ENCODE measurements around the gene MSL3. TPM values are rescaled to one million over a fixed set of nuclear protein-coding genes. Genes with fewer than 3 reads are reported as not detected.

The MSL3 gene
- total RNA-seq, 1 donor from 2014 or later, result 29.2 TPM

DNA sequence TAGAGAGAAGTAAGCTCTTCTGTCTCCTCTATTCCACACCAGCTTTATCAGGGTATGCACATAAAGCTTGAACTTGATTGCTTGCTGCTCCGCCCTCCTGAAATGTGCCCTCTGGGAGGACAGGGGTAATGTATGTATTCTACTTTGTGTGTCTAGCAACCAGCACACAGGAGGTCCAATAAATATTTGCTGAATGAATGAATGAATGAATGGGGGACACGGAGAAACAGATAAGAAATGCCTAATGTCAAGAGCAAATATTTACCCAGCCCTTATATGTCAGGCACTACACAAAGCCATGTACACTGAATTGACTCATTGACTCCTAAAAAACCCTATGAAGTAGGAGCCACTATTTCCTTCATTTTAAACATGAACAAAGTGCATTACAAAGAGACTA, 2.3 kb upstream of the MSL3 start:
- no peaks in the 10 kb centered on the region for H4K20me1 ChIP-seq (ENCODE audit: insufficient read depth, low read length)
- no peak overlapping the region for H3K9ac ChIP-seq (ENCODE audit: low read length)
- H3K4me3 ChIP-seq (ENCODE audit: insufficient read depth, low read depth, low read length), result no peak overlapping the region
- Mint-ChIP-seq H3K9me3 (ENCODE audit: unreplicated experiment) (no peaks in the 10 kb centered on the region), H3K4me3 (ENCODE audit: unreplicated experiment) (no peak overlapping the region), H3K27ac (ENCODE audit: unreplicated experiment) (no peak overlapping the region), H3K27me3 (ENCODE audit: low read depth, unreplicated experiment) (no peaks in the 10 kb centered on the region), H3K36me3 (ENCODE audit: low read depth, unreplicated experiment) (no peaks in the 10 kb centered on the region), H3K4me1 (ENCODE audit: low read depth, unreplicated experiment) (no peaks in the 10 kb centered on the region)
- peaks cover 4% of the 10 kb centered on the region for H3K4me1 ChIP-seq (ENCODE audit: insufficient read depth, low read length)
- H3K4me2 ChIP-seq (ENCODE audit: low read length), result no peak overlapping the region
- H3K79me2 ChIP-seq (ENCODE audit: insufficient read depth, low read length), result peaks cover 7% of the 10 kb centered on the region
- TF ChIP-seq CTCF (IDR thresholded peaks at IDR 0.05; ENCODE audit: insufficient read depth, low read depth, low read length) (no peak), EZH2 (IDR thresholded peaks at IDR 0.05; ENCODE audit: insufficient read depth, low read length) (no peak)
- H3K36me3 ChIP-seq (ENCODE audit: insufficient read depth, low read length), result no peaks in the 10 kb centered on the region
- FAIRE-seq, result no peak
- H2AFZ ChIP-seq (ENCODE audit: low read depth, low read length), result no peak overlapping the region
- DNase-seq (ENCODE audit: low read depth), result no peak
- no peak overlapping the region for H3K27ac ChIP-seq (ENCODE audit: low read depth, low read length)
- H3K27me3 ChIP-seq (ENCODE audit: insufficient read depth, low read length), result no peaks in the 10 kb centered on the region
- H3K9me3 ChIP-seq (ENCODE audit: insufficient read depth, low read depth, low read length), result no peaks in the 10 kb centered on the region

DNA sequence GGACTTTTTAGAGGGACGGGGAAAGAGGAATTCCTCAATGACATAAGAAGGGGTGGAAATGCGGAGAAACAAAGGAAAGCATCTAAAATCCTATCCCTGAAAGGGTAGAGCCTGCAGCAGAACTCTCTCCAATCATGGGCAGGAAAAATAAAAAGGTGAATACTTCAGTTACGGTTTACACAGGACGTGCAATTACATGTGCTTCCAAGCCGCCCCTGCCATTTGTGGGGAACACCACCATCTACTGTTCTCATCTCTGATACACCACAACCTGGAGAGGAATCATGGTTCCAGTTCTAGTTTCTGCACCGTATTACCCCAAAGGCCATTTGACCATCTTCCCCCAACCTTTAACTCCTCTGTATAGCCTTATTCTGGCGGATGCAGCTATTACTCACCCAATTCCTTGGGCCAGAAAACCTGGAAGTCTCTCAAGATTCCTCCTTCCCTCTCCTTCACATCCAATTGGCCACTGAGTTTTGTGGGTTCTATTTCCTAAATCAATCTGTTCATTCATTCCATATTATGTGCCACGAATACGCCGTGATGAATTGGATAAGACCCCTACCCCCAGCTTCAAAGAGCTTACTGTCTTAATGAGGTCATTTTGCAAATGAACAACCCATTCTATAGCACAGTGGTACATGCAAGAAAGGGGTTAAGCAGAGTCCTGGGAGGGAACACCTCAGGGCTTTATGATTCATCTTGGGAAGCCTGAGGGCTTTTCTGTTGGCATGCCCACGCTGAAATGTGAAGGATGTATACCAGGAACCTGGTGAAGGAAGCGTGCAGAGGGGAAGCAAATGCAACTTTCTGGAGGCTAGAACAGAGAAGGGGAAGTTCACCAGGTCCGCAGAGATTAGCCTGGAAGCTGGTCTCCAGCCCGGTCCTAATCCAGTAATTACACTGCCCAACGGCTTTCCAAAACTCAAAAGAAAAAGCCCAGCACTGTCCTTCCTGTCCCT, 1.4 kb upstream of the MSL3 start:
- DNase-seq (ENCODE audit: low read depth) (peak; percentile 19), FAIRE-seq (peak; percentile 37)
- H3K36me3 ChIP-seq (ENCODE audit: insufficient read depth, low read length), result peaks cover 5% of the 10 kb centered on the region
- H3K4me1 ChIP-seq (ENCODE audit: insufficient read depth, low read length), result peaks cover 4% of the 10 kb centered on the region
- no peaks in the 10 kb centered on the region for H3K36me3 Mint-ChIP-seq (ENCODE audit: low read depth, unreplicated experiment)
- H3K4me1 Mint-ChIP-seq (ENCODE audit: low read depth, unreplicated experiment), result no peaks in the 10 kb centered on the region
- TF ChIP-seq CTCF (IDR thresholded peaks at IDR 0.05; ENCODE audit: insufficient read depth, low read depth, low read length) (no peak), EZH2 (IDR thresholded peaks at IDR 0.05; ENCODE audit: insufficient read depth, low read length) (no peak)
- H4K20me1 ChIP-seq (ENCODE audit: insufficient read depth, low read length), result no peaks in the 10 kb centered on the region
- H3K4me2 ChIP-seq (ENCODE audit: low read length), result peak overlapping the region; percentile 83
- H3K9ac ChIP-seq (ENCODE audit: low read length), result peak overlapping the region; percentile 74
- no peaks in the 10 kb centered on the region for H3K27me3 ChIP-seq (ENCODE audit: insufficient read depth, low read length)
- no peak overlapping the region for H3K4me3 ChIP-seq (ENCODE audit: insufficient read depth, low read depth, low read length)
- no peak overlapping the region for H3K27ac Mint-ChIP-seq (ENCODE audit: unreplicated experiment)
- H2AFZ ChIP-seq (ENCODE audit: low read depth, low read length), result peak overlapping the region; percentile 66
- peaks cover 11% of the 10 kb centered on the region for H3K79me2 ChIP-seq (ENCODE audit: insufficient read depth, low read length)
- H3K4me3 Mint-ChIP-seq (ENCODE audit: unreplicated experiment), result peak overlapping the region; percentile 67
- no peak overlapping the region for H3K27ac ChIP-seq (ENCODE audit: low read depth, low read length)
- H3K27me3 Mint-ChIP-seq (ENCODE audit: low read depth, unreplicated experiment), result no peaks in the 10 kb centered on the region
- H3K9me3 Mint-ChIP-seq (ENCODE audit: unreplicated experiment), result no peaks in the 10 kb centered on the region
- no peaks in the 10 kb centered on the region for H3K9me3 ChIP-seq (ENCODE audit: insufficient read depth, low read depth, low read length)

DNA sequence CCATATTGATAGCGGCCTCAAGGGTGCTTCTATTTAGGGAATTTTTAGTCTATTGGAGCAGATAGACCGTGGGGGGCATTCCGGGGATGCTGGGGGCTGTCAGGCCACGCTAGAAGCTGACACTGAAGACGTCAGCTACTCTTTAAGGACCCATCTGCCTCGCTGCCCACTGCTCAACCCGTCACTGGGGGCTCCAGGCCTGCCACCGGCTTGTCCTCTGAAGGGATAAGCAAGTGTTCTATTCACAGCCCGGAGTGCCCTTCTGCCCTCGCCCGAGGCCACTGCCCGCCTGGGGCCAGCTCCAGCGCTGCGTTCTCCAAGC, 679 bp upstream of the MSL3 start:
- Histone ChIP-seq H3K4me2 (ENCODE audit: low read length) (peak overlapping the region; percentile 83), H4K20me1 (ENCODE audit: insufficient read depth, low read length) (no peaks in the 10 kb centered on the region), H3K27ac (ENCODE audit: low read depth, low read length) (peak overlapping the region; percentile 61), H2AFZ (ENCODE audit: low read depth, low read length) (peak overlapping the region; percentile 66), H3K9me3 (ENCODE audit: insufficient read depth, low read depth, low read length) (no peaks in the 10 kb centered on the region), H3K9ac (ENCODE audit: low read length) (peak overlapping the region; percentile 74), H3K36me3 (ENCODE audit: insufficient read depth, low read length) (peaks cover 9% of the 10 kb centered on the region), H3K4me1 (ENCODE audit: insufficient read depth, low read length) (peaks cover 4% of the 10 kb centered on the region), H3K27me3 (ENCODE audit: insufficient read depth, low read length) (no peaks in the 10 kb centered on the region), H3K4me3 (ENCODE audit: insufficient read depth, low read depth, low read length) (peak overlapping the region; percentile 52), H3K79me2 (ENCODE audit: insufficient read depth, low read length) (peaks cover 11% of the 10 kb centered on the region)
- H3K9me3 Mint-ChIP-seq (ENCODE audit: unreplicated experiment), result no peaks in the 10 kb centered on the region
- peak overlapping the region; percentile 62 for H3K4me3 Mint-ChIP-seq (ENCODE audit: unreplicated experiment)
- H3K27ac Mint-ChIP-seq (ENCODE audit: unreplicated experiment), result no peak overlapping the region
- FAIRE-seq (no peak), DNase-seq (ENCODE audit: low read depth) (no peak)
- H3K36me3 Mint-ChIP-seq (ENCODE audit: low read depth, unreplicated experiment), result no peaks in the 10 kb centered on the region
- TF ChIP-seq CTCF (IDR thresholded peaks at IDR 0.05; ENCODE audit: insufficient read depth, low read depth, low read length) (no peak), EZH2 (IDR thresholded peaks at IDR 0.05; ENCODE audit: insufficient read depth, low read length) (no peak)
- no peaks in the 10 kb centered on the region for H3K4me1 Mint-ChIP-seq (ENCODE audit: low read depth, unreplicated experiment)
- no peaks in the 10 kb centered on the region for H3K27me3 Mint-ChIP-seq (ENCODE audit: low read depth, unreplicated experiment)

Data from astrocyte (in vitro differentiated cells and primary cell).